ENCODE measurements around the gene ARNT2. TPM values are rescaled to one million over a fixed set of nuclear protein-coding genes. Genes with fewer than 3 reads are reported as not detected.
"Not testable (repeated sequence)": the region's sequence is repeated elsewhere in the genome, so short reads cannot be mapped to it uniquely, and the experiment has no call there.

ARNT2 gene
- total and polyA plus RNA-seq, 10 of the 15 experiments (the other 5 are each of a cell fraction or from before 2014, with no cell fraction given) = 0.07 to 0.49 (median 0.09) TPM; not detected in 6

GRCh38 chr15:80510985-80511384 is 106.8 kb downstream of the ARNT2 start:
- H3K9me3 ChIP-seq (replicated peaks; ENCODE audit: control insufficient read depth, insufficient read depth, low read length); POLR2A ChIA-PET; ATAC-seq; H3K4me2 ChIP-seq (ENCODE audit: control insufficient read depth, insufficient read depth); H3K4me1 ChIP-seq (ENCODE audit: control insufficient read depth, insufficient read depth, low read length); H3K4me3 ChIP-seq; DNase-seq (ENCODE audit: low read depth, low spot score); BruUV-seq (replicated peaks); intact Hi-C loops (cut with micrococcal nuclease; ENCODE audit: unreplicated experiment); H3K27me3 ChIP-seq (replicated peaks in 1 of 2; ENCODE audit: control insufficient read depth in 2 of 2, insufficient read depth in 2 of 2, low read length in 1 of 2); FAIRE-seq; H3K27ac ChIP-seq (ENCODE audit: control insufficient read depth, insufficient read depth); SMC1A ChIA-PET (ENCODE audit: uncharacterized antibody, unreplicated experiment); H3K9ac ChIP-seq (ENCODE audit: control insufficient read depth, insufficient read depth, low read length); H3K36me3 ChIP-seq (ENCODE audit: control insufficient read depth in 2 of 2, insufficient read depth in 2 of 2, low read length in 1 of 2); H3K79me2 ChIP-seq (ENCODE audit: control insufficient read depth, insufficient read depth, low read length); CTCF ChIA-PET; RAD21 ChIA-PET (ENCODE audit: unreplicated experiment); in situ Hi-C loops (cut with MboI); H4K20me1 ChIP-seq (ENCODE audit: control insufficient read depth, insufficient read depth); H2AFZ ChIP-seq (ENCODE audit: control insufficient read depth, low read depth, low read length): not testable (repeated sequence)
- 79% methylated on average over 4 of the region's 4 CpGs for WGBS (ENCODE audit: insufficient coverage, insufficient replicate concordance, low lambda C conversion rate, missing lambda C conversion rate)

DNA sequence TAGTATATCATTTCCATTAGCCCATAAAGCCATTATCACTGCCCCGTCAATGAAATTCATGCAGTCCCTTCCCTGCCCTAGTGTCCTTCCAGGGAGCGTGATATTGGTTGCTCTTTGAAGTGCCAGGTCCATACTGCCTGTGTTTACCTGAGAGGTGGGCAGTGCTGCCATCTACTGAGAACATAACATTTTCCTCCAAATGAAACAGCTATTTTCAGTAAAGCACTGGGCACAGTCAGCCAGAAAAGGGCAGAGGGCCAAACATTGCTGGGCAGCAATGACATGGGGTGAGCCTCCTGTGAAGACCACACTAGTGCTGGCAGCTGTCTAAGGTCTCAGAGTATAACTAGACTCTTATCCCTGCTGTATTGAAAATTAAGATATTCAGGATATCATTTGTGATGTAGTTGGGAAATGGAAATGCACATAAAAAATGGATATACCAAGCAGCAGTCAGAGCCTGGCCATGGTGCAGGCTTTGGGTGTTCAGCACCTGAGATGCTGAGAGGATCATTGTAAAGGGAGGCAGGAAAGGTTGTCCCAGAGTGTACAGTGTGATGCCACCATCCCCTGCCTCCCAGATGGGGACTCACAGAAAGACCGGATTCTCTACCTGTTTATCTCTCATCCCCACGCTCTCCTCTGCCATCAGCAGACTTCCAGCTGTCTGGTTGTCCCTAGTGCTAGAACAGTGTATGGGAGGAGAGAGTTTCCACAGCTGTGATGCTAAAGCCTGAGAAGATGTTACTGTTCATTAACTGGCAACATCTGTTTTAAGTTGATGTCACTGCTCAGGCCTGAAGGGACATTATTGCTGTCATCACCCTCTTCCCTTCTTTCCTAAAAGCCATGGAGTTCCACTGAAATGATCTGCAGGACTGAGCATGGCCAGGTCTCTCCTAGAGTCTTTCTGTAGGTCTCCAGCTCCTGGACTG is 108.8 kb downstream of the ARNT2 start:
- Histone ChIP-seq H3K27ac (ENCODE audit: control insufficient read depth, insufficient read depth) (no peak overlapping the region), H2AFZ (ENCODE audit: control insufficient read depth, low read depth, low read length) (no peak overlapping the region), H3K4me1 (ENCODE audit: control insufficient read depth, insufficient read depth, low read length) (no peaks in the 10 kb centered on the region), H3K9me3 (replicated peaks; ENCODE audit: control insufficient read depth, insufficient read depth, low read length) (no peaks in the 10 kb centered on the region), H3K4me3 (no peak overlapping the region), H3K27me3 (replicated peaks in 1 of 2; ENCODE audit: control insufficient read depth in 2 of 2, insufficient read depth in 2 of 2, low read length in 1 of 2) (peaks cover 0 to 3% of the 10 kb centered on the region in 2 experiments; a peak in 1 of 4 replicates), H3K9ac (ENCODE audit: control insufficient read depth, insufficient read depth, low read length) (no peak overlapping the region), H3K4me2 (ENCODE audit: control insufficient read depth, insufficient read depth) (no peak overlapping the region), H3K36me3 (ENCODE audit: control insufficient read depth in 2 of 2, insufficient read depth in 2 of 2, low read length in 1 of 2) (no peaks in the 10 kb centered on the region), H3K79me2 (ENCODE audit: control insufficient read depth, insufficient read depth, low read length) (no peaks in the 10 kb centered on the region), H4K20me1 (ENCODE audit: control insufficient read depth, insufficient read depth) (no peaks in the 10 kb centered on the region)
- SMC1A ChIA-PET (ENCODE audit: uncharacterized antibody, unreplicated experiment) = interaction anchor here (1.0 kb wide), 1 partner anchor 57 kb away, joined by 3 read pairs; no protein-coding TSS in a partner anchor
- in situ Hi-C loops (cut with MboI) = no loop called here
- RAD21 ChIA-PET (ENCODE audit: unreplicated experiment) = interaction anchor here (1.3 kb wide), 1 partner anchor 56 kb away, joined by 4 read pairs; no protein-coding TSS in a partner anchor
- 23% methylated on average over 4 of the region's 4 CpGs for WGBS (ENCODE audit: insufficient coverage, insufficient replicate concordance, low lambda C conversion rate, missing lambda C conversion rate)
- peak; percentile 35; the same call in 1 of the 3 replicates for ATAC-seq
- intact Hi-C loops (cut with micrococcal nuclease; ENCODE audit: unreplicated experiment) = loop anchor here (2.0 kb wide), 1 partner anchor 56 kb away; no protein-coding TSS in a partner anchor
- POLR2A ChIA-PET = interaction anchor here (0.7 kb wide), 1 partner anchor 1014 kb away, joined by 5 read pairs; no protein-coding TSS in a partner anchor
- BruUV-seq (replicated peaks) = no TSS peak
- no peak for FAIRE-seq
- CTCF ChIA-PET = interaction anchor here (0.9 kb wide), 1 partner anchor 56 kb away, joined by 4 read pairs; no protein-coding TSS in a partner anchor
- no peak for DNase-seq (ENCODE audit: low read depth, low spot score)
- TF ChIP-seq WRNIP1 (IDR thresholded peaks at IDR 0.05; ENCODE audit: borderline replicate concordance, low read depth, low read length) = no peak
- TF ChIP-seq CTCF (IDR thresholded peaks at IDR 0.05 in 2 of 3, conservative IDR thresholded peaks at IDR 0.05 in 1 of 3; ENCODE audit: control insufficient read depth in 2 of 3, extremely low read depth in 1 of 3, insufficient read depth in 1 of 3, low read depth in 3 of 3, low read length in 3 of 3) = peak; percentile 7 to 32 (median 9); a peak in 2 of 6 replicates

Measured in GM12878 (cell line).